IPS DF 6.9 (cell line): Measurements from ENCODE around the gene EIF4E3.

ENCODE experiments used
- DNase-seq: peaks from one replicate; pipeline ENCODE4 v3.0.0-alpha.2; 2013; ENCODE audit warnings: low read depth, low spot score
- H3K27ac ChIP-seq: one replicate; pipeline ENCODE4 v1.5.1; 2013; ENCODE audit warnings: low read length, control low read depth
- H3K27me3 ChIP-seq: 2 replicates; pipeline ENCODE4 v1.6.1; 2013; ENCODE audit warnings: mild to moderate bottlenecking, low read length; ENCODE audit not compliant: control insufficient read depth, insufficient read depth
- H3K36me3 ChIP-seq: 2 replicates; pipeline ENCODE4 v1.6.1; 2013; ENCODE audit warnings: low read length; ENCODE audit not compliant: control insufficient read depth, insufficient read depth
- H3K4me1 ChIP-seq: 2 replicates; pipeline ENCODE4 v1.6.1; 2013; ENCODE audit warnings: low read length; ENCODE audit not compliant: control insufficient read depth, insufficient read depth
- H3K4me3 ChIP-seq: 2 replicates; pipeline ENCODE4 v1.5.1; 2013; ENCODE audit warnings: mild to moderate bottlenecking, low read length
- H3K9me3 ChIP-seq: 2 replicates; pipeline ENCODE4 v1.6.1; 2013; ENCODE audit warnings: low read length, inconsistent platforms; ENCODE audit not compliant: control insufficient read depth, insufficient read depth
- WGBS: extraction: QIAGEN DNeasy Blood & Tissue Kit; methylation state at CpG from one replicate; pipeline ENCODE4 v1.1.7; 2013; ENCODE audit warnings: mixed read lengths, missing lambda C conversion rate; ENCODE audit not compliant: insufficient read length, insufficient coverage; 5-methylcytosine and 5-hydroxymethylcytosine counted together

The EIF4E3 gene

GRCh38 chr3:71673486-71673885 is 51.7 kb downstream of the EIF4E3 start:
- Histone ChIP-seq H3K27me3 (no peaks in the 10 kb centered on the region), H3K4me3 (no peak overlapping the region), H3K4me1 (peaks cover 1% of the 10 kb centered on the region; the same call in 1 of the 2 replicates), H3K36me3 (no peaks in the 10 kb centered on the region), H3K9me3 (no peaks in the 10 kb centered on the region), H3K27ac (no peak overlapping the region)
- no CpG with 5 or more reads among the region's 1 CpG for WGBS
- DNase-seq = no peak

- H3K9me3 ChIP-seq = no peaks in the 10 kb centered on the region
- no peak overlapping the region for H3K27ac ChIP-seq
- no peaks in the 10 kb centered on the region for H3K36me3 ChIP-seq
- no CpG with 5 or more reads among the region's 6 CpGs for WGBS
- H3K4me3 ChIP-seq = no peak overlapping the region
- H3K4me1 ChIP-seq = peaks cover 1% of the 10 kb centered on the region; the same call in 1 of the 2 replicates
- no peak for DNase-seq
- no peaks in the 10 kb centered on the region for H3K27me3 ChIP-seq
Measured at GRCh38 chr3:71672807-71673206, 52.4 kb downstream of the EIF4E3 start.

- Histone ChIP-seq H3K9me3 (no peaks in the 10 kb centered on the region), H3K27ac (no peak overlapping the region), H3K27me3 (no peaks in the 10 kb centered on the region), H3K4me1 (peaks cover 1% of the 10 kb centered on the region; the same call in 1 of the 2 replicates), H3K4me3 (no peak overlapping the region), H3K36me3 (no peaks in the 10 kb centered on the region)
- DNase-seq = no peak
- no CpG with 5 or more reads among the region's 9 CpGs for WGBS
Measured at GRCh38 chr3:71672340-71672739, 52.9 kb downstream of the EIF4E3 start.

- H3K9me3 ChIP-seq = no peaks in the 10 kb centered on the region
- no CpG with 5 or more reads among the region's 19 CpGs for WGBS
- H3K4me3 ChIP-seq = no peak overlapping the region
- H3K36me3 ChIP-seq = no peaks in the 10 kb centered on the region
- H3K27me3 ChIP-seq = no peaks in the 10 kb centered on the region
- no peak overlapping the region for H3K27ac ChIP-seq
- peaks cover 1% of the 10 kb centered on the region; the same call in 1 of the 2 replicates for H3K4me1 ChIP-seq
- DNase-seq = no peak
Measured at GRCh38 chr3:71671216-71671845, 53.9 kb downstream of the EIF4E3 start.

- H3K4me3 ChIP-seq = no peak overlapping the region
- WGBS = no CpG with 5 or more reads among the region's 3 CpGs
- no peaks in the 10 kb centered on the region for H3K27me3 ChIP-seq
- no peaks in the 10 kb centered on the region for H3K4me1 ChIP-seq
- no peak for DNase-seq
- H3K9me3 ChIP-seq = no peaks in the 10 kb centered on the region
- H3K27ac ChIP-seq = no peak overlapping the region
- no peaks in the 10 kb centered on the region for H3K36me3 ChIP-seq
Measured at GRCh38 chr3:71662568-71662967, 62.6 kb downstream of the EIF4E3 start.

GRCh38 chr3:71662056-71662455 is 63.1 kb downstream of the EIF4E3 start:
- no peak for DNase-seq
- no peaks in the 10 kb centered on the region for H3K4me1 ChIP-seq

GRCh38 chr3:71659864-71660591 is 65.2 kb downstream of the EIF4E3 start:
- no peaks in the 10 kb centered on the region for H3K36me3 ChIP-seq
- WGBS = no CpG with 5 or more reads among the region's 9 CpGs
- DNase-seq = no peak
- H3K27ac ChIP-seq = no peak overlapping the region
- no peaks in the 10 kb centered on the region for H3K4me1 ChIP-seq
- no peaks in the 10 kb centered on the region for H3K27me3 ChIP-seq
- H3K9me3 ChIP-seq = no peaks in the 10 kb centered on the region
- H3K4me3 ChIP-seq = no peak overlapping the region

More at GRCh38 chr3:71662056-71662455, 63.1 kb downstream of the EIF4E3 start:
- Histone ChIP-seq H3K27me3 (no peaks in the 10 kb centered on the region), H3K36me3 (no peaks in the 10 kb centered on the region), H3K4me3 (no peak overlapping the region), H3K27ac (no peak overlapping the region), H3K9me3 (no peaks in the 10 kb centered on the region)
- no CpG with 5 or more reads among the region's 3 CpGs for WGBS

GRCh38 chr3:71657831-71658530 is 67.2 kb downstream of the EIF4E3 start:
- Histone ChIP-seq H3K27me3 (no peaks in the 10 kb centered on the region), H3K9me3 (no peaks in the 10 kb centered on the region), H3K27ac (no peak overlapping the region), H3K4me3 (no peak overlapping the region), H3K36me3 (no peaks in the 10 kb centered on the region), H3K4me1 (0 out of 2 replicates have a peak, but pooled peaks cover 2% of the 10 kb centered on the region)
- no CpG with 5 or more reads among the region's 12 CpGs for WGBS
- no peak for DNase-seq

- Histone ChIP-seq H3K36me3 (no peaks in the 10 kb centered on the region), H3K9me3 (no peaks in the 10 kb centered on the region), H3K27ac (no peak overlapping the region), H3K4me1 (0 out of 2 replicates have a peak, but pooled peaks cover 3% of the 10 kb centered on the region), H3K4me3 (no peak overlapping the region), H3K27me3 (no peaks in the 10 kb centered on the region)
- no peak for DNase-seq
- WGBS = no CpG with 5 or more reads among the region's 8 CpGs
Measured at GRCh38 chr3:71655061-71655460, 70.1 kb downstream of the EIF4E3 start.

GRCh38 chr3:71653414-71653807 is 71.8 kb downstream of the EIF4E3 start:
- no peaks in the 10 kb centered on the region for H3K27me3 ChIP-seq
- H3K4me1 ChIP-seq = 0 out of 2 replicates have a peak, but pooled peaks cover 3% of the 10 kb centered on the region
- H3K9me3 ChIP-seq = no peaks in the 10 kb centered on the region
- no peak overlapping the region for H3K27ac ChIP-seq
- no peak for DNase-seq
- H3K36me3 ChIP-seq = no peaks in the 10 kb centered on the region
- H3K4me3 ChIP-seq = no peak overlapping the region
- no CpG with 5 or more reads among the region's 6 CpGs for WGBS
